Hepatocyte (in vitro differentiated cells): ENCODE data around the gene ELMO2. TPM values are rescaled to one million over a fixed set of nuclear protein-coding genes. Genes with fewer than 3 reads are reported as not detected.

Experiments
- DNase-seq: peaks from one replicate; pipeline ENCODE4 v3.0.0-alpha.2; 2016; ENCODE audit warnings: low spot score
- H2AFZ ChIP-seq: fragments of 200-600 bp; sonication (generic); 2 replicates; pipeline ENCODE4 v1.6.0; 2016; ENCODE audit warnings: antibody characterized with exemption, mild to moderate bottlenecking
- H3K27ac ChIP-seq: fragments of 200-600 bp; sonication (generic); 2 replicates; pipeline ENCODE4 v1.5.1; 2016; ENCODE audit warnings: mild to moderate bottlenecking
- H3K27me3 ChIP-seq: fragments of 200-600 bp; sonication (generic); 2 replicates; pipeline ENCODE4 v1.6.1; 2016
- H3K36me3 ChIP-seq: fragments of 200-600 bp; sonication (generic); replicated peaks from 2 replicates; pipeline ENCODE4 v1.5.1; 2016; ENCODE audit warnings: low read depth; ENCODE audit not compliant: insufficient read depth
- H3K4me1 ChIP-seq: fragments of 200-600 bp; sonication (generic); 2 replicates; pipeline ENCODE4 v1.5.1; 2016; ENCODE audit warnings: mild to moderate bottlenecking, moderate library complexity; ENCODE audit not compliant: insufficient read depth
- H3K4me2 ChIP-seq: fragments of 200-600 bp; sonication (generic); 2 replicates; pipeline ENCODE4 v1.6.0; 2016
- H3K4me3 ChIP-seq: fragments of 200-600 bp; sonication (generic); 2 replicates; pipeline ENCODE4 v1.5.1; 2016; ENCODE audit warnings: mild to moderate bottlenecking
- H3K79me2 ChIP-seq: fragments of 200-600 bp; sonication (generic); 2 replicates; pipeline ENCODE4 v1.6.0; 2017; ENCODE audit warnings: mild to moderate bottlenecking
- H3K9me2 ChIP-seq: fragments of 200-600 bp; sonication (generic); replicated peaks from 2 replicates; pipeline ENCODE4 v1.6.0; 2017; ENCODE audit warnings: mild to moderate bottlenecking; ENCODE audit not compliant: insufficient read depth
- H3K9me3 ChIP-seq: fragments of 200-600 bp; sonication (generic); 2 replicates; pipeline ENCODE4 v1.5.1; 2016; ENCODE audit warnings: low read depth, mild to moderate bottlenecking
- H4K20me1 ChIP-seq: fragments of 200-600 bp; sonication (generic); 2 replicates; pipeline ENCODE4 v1.6.0; 2016; ENCODE audit warnings: mild to moderate bottlenecking; ENCODE audit not compliant: insufficient read depth, poor library complexity, severe bottlenecking
- CTCF ChIP-seq: fragments of 200-600 bp; sonication (generic); IDR thresholded peaks from 2 replicates; pipeline ENCODE4 v1.5.1; 2016; ENCODE audit warnings: antibody characterized with exemption, mild to moderate bottlenecking; ENCODE audit not compliant: poor library complexity
- EZH2 ChIP-seq: fragments of 200-600 bp; sonication (generic); IDR thresholded peaks from 2 replicates; pipeline ENCODE4 v1.6.1; 2016; ENCODE audit warnings: antibody characterized with exemption, mild to moderate bottlenecking, borderline replicate concordance
- EZH2phosphoT487 ChIP-seq: fragments of 200-600 bp; sonication (generic); IDR thresholded peaks from one replicate; pipeline ENCODE4 v1.6.1; 2018; ENCODE audit warnings: antibody characterized with exemption, mild to moderate bottlenecking, low read depth, moderate library complexity; ENCODE audit not compliant: unreplicated experiment, severe bottlenecking
- WGBS: methylation state at CpG from one replicate; pipeline ENCODE4 v1.1.6; 2016; ENCODE audit warnings: low lambda C conversion rate; ENCODE audit errors: missing lambda C conversion rate; 5-methylcytosine and 5-hydroxymethylcytosine counted together
- polyA plus RNA-seq: library from polyadenylated mRNA; unstranded; fragments of >200 nt; fragmentation: Nextera tagmentation; extraction: Ambion mirVana; gene quantifications from 2 replicates; pipeline ENCODE4 v1.2.1, GENCODE V29; 2016
- total RNA-seq: library from RNA; depleted of rRNA; stranded (reverse); fragments of >200 nt; gene quantifications from 2 replicates; pipeline ENCODE4 v1.2.3, GENCODE V29; 2014

ELMO2 gene
- total and polyA plus RNA-seq, 2 experiments from 2014 or later: 35.0 to 42.3 TPM

- Histone ChIP-seq H3K9me2 (no peaks in the 10 kb centered on the region), H3K4me3 (no peak overlapping the region), H3K27me3 (no peaks in the 10 kb centered on the region), H3K4me2 (no peak overlapping the region), H3K79me2 (no peaks in the 10 kb centered on the region), H2AFZ (no peak overlapping the region), H3K4me1 (peaks cover 4% of the 10 kb centered on the region), H3K27ac (no peak overlapping the region), H4K20me1 (no peaks in the 10 kb centered on the region), H3K9me3 (no peaks in the 10 kb centered on the region), H3K36me3 (no peaks in the 10 kb centered on the region)
- 96% methylated on average over 10 of the region's 10 CpGs for WGBS
- no peak for TF ChIP-seq EZH2phosphoT487
- no peak for TF ChIP-seq CTCF
- TF ChIP-seq EZH2: no peak
- DNase-seq: no peak
Measured at GRCh38 chr20:46371656-46372055, 34.8 kb downstream of the ELMO2 start.

- no peak for TF ChIP-seq EZH2phosphoT487
- TF ChIP-seq CTCF: no peak
- no peak for TF ChIP-seq EZH2
- no peak for DNase-seq
- Histone ChIP-seq H3K27ac (peak overlapping the region; percentile 33), H2AFZ (no peak overlapping the region), H3K4me1 (peaks cover 11% of the 10 kb centered on the region), H3K79me2 (no peaks in the 10 kb centered on the region), H3K9me2 (no peaks in the 10 kb centered on the region), H3K36me3 (no peaks in the 10 kb centered on the region), H3K4me2 (no peak overlapping the region), H3K27me3 (no peaks in the 10 kb centered on the region), H4K20me1 (no peaks in the 10 kb centered on the region), H3K9me3 (no peaks in the 10 kb centered on the region), H3K4me3 (no peak overlapping the region)
- WGBS: 96% methylated on average over 5 of the region's 5 CpGs
Measured at GRCh38 chr20:46368902-46369268, 37.5 kb downstream of the ELMO2 start.

- Histone ChIP-seq H3K4me2 (no peak overlapping the region), H3K36me3 (no peaks in the 10 kb centered on the region), H4K20me1 (no peaks in the 10 kb centered on the region), H3K27me3 (no peaks in the 10 kb centered on the region), H3K27ac (peak overlapping the region; percentile 82), H2AFZ (no peak overlapping the region), H3K79me2 (peaks cover 4% of the 10 kb centered on the region), H3K4me3 (no peak overlapping the region), H3K4me1 (peaks cover 13% of the 10 kb centered on the region), H3K9me2 (no peaks in the 10 kb centered on the region), H3K9me3 (no peaks in the 10 kb centered on the region)
- TF ChIP-seq EZH2 (no peak), CTCF (no peak), EZH2phosphoT487 (no peak)
- 96% methylated on average over 6 of the region's 6 CpGs for WGBS
- DNase-seq: peak; percentile 73
Measured at GRCh38 chr20:46367967-46368901, 38.2 kb downstream of the ELMO2 start.
